Fibroblast of lung (primary cell): Measurements from ENCODE around the gene RPS8. TPM values are rescaled to one million over a fixed set of nuclear protein-coding genes. Genes with fewer than 3 reads are reported as not detected.

ENCODE experiments used
- DNase-seq, 2 donors: peaks; one replicate each; pipeline versions ENCODE4 v3.0.0 to v3.0.0-alpha.2; 2010; ENCODE audit warnings: low read depth in 2 of 2
- H2AFZ ChIP-seq: 2 replicates; pipeline ENCODE4 v1.5.1; 2012; ENCODE audit warnings: low read length, control low read depth, inconsistent platforms
- H3K27ac ChIP-seq: 2 replicates; pipeline ENCODE4 v1.5.1; 2011; ENCODE audit warnings: low read length, control low read depth; ENCODE audit not compliant: insufficient read depth
- H3K27me3 ChIP-seq: 2 replicates; pipeline ENCODE4 v1.5.1; 2011; ENCODE audit warnings: mild to moderate bottlenecking, low read length; ENCODE audit not compliant: control insufficient read depth, insufficient read depth
- H3K36me3 ChIP-seq: 2 replicates; pipeline ENCODE4 v1.5.1; 2011; ENCODE audit warnings: low read length; ENCODE audit not compliant: control insufficient read depth, insufficient read depth
- H3K4me1 ChIP-seq: 2 replicates; pipeline ENCODE4 v1.5.1; 2011; ENCODE audit warnings: low read length; ENCODE audit not compliant: control insufficient read depth, insufficient read depth; ENCODE audit errors: extremely low read depth
- H3K4me2 ChIP-seq: 2 replicates; pipeline ENCODE4 v1.5.1; 2011; ENCODE audit warnings: low read length, control low read depth; ENCODE audit not compliant: insufficient read depth; ENCODE audit errors: extremely low read depth
- H3K4me3 ChIP-seq, 4 experiments: fragments of 200-600 bp in 1 of 4; sonication (generic) in 1 of 4; replicated peaks in 1 of 4; 2 replicates each; pipeline ENCODE4 v1.5.1; 2011 to 2016; ENCODE audit warnings: low read length in 4 of 4, low read depth in 3 of 4, mild to moderate bottlenecking in 3 of 4, control low read depth in 2 of 4, inconsistent platforms in 1 of 4, mixed read lengths in 1 of 4; ENCODE audit not compliant: insufficient read depth in 1 of 4; ENCODE audit errors: control extremely low read depth in 1 of 4
- H3K79me2 ChIP-seq: 2 replicates; pipeline ENCODE4 v1.5.1; 2012; ENCODE audit warnings: mild to moderate bottlenecking, low read length, inconsistent platforms; ENCODE audit not compliant: control insufficient read depth, insufficient read depth
- H3K9ac ChIP-seq: 2 replicates; pipeline ENCODE4 v1.5.1; 2011; ENCODE audit warnings: mild to moderate bottlenecking, low read length, control low read depth; ENCODE audit not compliant: insufficient read depth
- H3K9me3 ChIP-seq: 2 replicates; pipeline ENCODE4 v1.5.1; 2012; ENCODE audit warnings: low read depth, low read length; ENCODE audit not compliant: control insufficient read depth, insufficient read depth
- H4K20me1 ChIP-seq: 2 replicates; pipeline ENCODE4 v1.5.1; 2011; ENCODE audit warnings: low read length; ENCODE audit not compliant: control insufficient read depth, insufficient read depth; ENCODE audit errors: extremely low read depth
- EZH2 ChIP-seq: IDR thresholded peaks from 2 replicates; pipeline ENCODE4 v1.5.1; 2012; ENCODE audit warnings: low read length, control low read depth, mild to moderate bottlenecking; ENCODE audit errors: missing control alignments
- polyA plus RNA-seq, 2 donors: library from polyadenylated mRNA; depleted of rRNA in 1 of 2; stranded (reverse) in 1 of 2; unstranded in 1 of 2; fragments of >200 nt; gene quantifications; 2 replicates each; pipeline ENCODE4 v1.2.1, GENCODE V29; 2011 to 2012; ENCODE audit warnings: missing spikeins in 1 of 2
- total RNA-seq: library from RNA; depleted of rRNA; stranded (reverse); fragments of >200 nt; gene quantifications from 2 replicates; pipeline ENCODE4 v1.2.1, GENCODE V29; 2014
- TF ChIP-seq, protein P1 (sequence below), 2 donors: IDR thresholded peaks in 1 of 2; conservative IDR thresholded peaks in 1 of 2; 1 replicate in 1 of 2; 2 replicates in 1 of 2; pipeline ENCODE4 v1.5.1; 2011 to 2012; ENCODE audit warnings: low read length in 2 of 2, control low read depth in 1 of 2, inconsistent platforms in 1 of 2, low read depth in 1 of 2, mild to moderate bottlenecking in 1 of 2

RPS8 gene
- total and polyA plus RNA-seq, 2 donors (not counting 1 experiment from before 2014, with no cell fraction given), result 1,373 to 2,098 TPM

DNA sequence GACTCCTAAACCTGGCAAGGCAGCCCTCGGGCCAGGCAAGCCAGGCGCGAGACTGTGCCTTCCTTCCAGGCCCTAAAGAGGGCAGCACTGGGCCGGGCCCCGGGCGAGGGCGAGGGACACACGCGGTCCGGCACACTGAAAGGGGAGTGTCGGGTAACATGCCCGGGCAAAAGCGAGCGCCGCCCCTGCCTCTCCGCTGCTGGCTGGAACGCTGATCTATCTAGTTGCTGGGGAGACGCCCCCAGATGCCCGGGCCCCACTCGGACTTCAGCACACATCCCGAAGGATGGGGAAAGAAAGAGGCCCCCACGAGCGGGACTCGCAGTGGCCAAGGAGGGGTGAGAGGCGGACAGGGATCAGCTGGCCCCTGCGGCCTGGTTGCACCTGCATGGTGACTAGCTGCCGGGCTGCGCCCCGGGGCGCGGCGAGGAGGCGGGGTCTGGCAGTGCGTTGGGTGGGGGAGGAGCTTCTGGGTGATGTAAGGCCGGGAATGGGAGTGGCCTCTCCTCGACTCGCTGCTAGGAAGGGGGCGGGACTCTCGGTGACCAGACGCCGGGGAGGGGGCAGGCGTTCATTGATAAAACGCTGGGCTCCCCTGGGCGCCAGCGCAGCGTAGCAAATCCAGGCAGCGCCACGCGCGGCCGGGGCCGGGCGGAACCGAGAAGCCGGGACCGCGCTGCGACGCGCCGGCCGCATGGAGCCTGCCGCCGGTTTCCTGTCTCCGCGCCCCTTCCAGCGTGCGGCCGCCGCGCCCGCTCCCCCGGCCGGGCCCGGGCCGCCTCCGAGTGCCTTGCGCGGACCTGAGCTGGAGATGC, 24.6 kb downstream of the RPS8 start, which contains the start of gene PLK3:
PLK3 (plus strand) TSS at position 608 of the 815 bp plus-strand sequence; CDS start at position 695, 87 bp downstream.
- Histone ChIP-seq H3K79me2 (peaks cover 41% of the 10 kb centered on the region), H3K27me3 (no peaks in the 10 kb centered on the region), H3K9ac (peak within 1 kb of the TSS; percentile 95), H4K20me1 (no peaks in the 10 kb centered on the region), H3K36me3 (peaks cover 25% of the 10 kb centered on the region), H3K9me3 (no peaks in the 10 kb centered on the region), H3K4me2 (peak within 1 kb of the TSS; percentile 87), H3K27ac (peak within 1 kb of the TSS; percentile 92), H3K4me1 (peaks cover 17% of the 10 kb centered on the region), H2AFZ (peak within 1 kb of the TSS; percentile 68), H3K4me3 (peak within 1 kb of the TSS; percentile 66 to 98 (median 93))
- no peak for TF ChIP-seq EZH2
- TF ChIP-seq, protein P1, sequence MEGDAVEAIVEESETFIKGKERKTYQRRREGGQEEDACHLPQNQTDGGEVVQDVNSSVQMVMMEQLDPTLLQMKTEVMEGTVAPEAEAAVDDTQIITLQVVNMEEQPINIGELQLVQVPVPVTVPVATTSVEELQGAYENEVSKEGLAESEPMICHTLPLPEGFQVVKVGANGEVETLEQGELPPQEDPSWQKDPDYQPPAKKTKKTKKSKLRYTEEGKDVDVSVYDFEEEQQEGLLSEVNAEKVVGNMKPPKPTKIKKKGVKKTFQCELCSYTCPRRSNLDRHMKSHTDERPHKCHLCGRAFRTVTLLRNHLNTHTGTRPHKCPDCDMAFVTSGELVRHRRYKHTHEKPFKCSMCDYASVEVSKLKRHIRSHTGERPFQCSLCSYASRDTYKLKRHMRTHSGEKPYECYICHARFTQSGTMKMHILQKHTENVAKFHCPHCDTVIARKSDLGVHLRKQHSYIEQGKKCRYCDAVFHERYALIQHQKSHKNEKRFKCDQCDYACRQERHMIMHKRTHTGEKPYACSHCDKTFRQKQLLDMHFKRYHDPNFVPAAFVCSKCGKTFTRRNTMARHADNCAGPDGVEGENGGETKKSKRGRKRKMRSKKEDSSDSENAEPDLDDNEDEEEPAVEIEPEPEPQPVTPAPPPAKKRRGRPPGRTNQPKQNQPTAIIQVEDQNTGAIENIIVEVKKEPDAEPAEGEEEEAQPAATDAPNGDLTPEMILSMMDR (conservative IDR thresholded peaks at IDR 0.05 in 1 of 2, IDR thresholded peaks at IDR 0.05 in 1 of 2; ENCODE audit: low read depth in 1 of 2, low read length in 2 of 2), result peak; percentile 78 to 86
- DNase-seq, result peak; percentile 96 to 98

DNA sequence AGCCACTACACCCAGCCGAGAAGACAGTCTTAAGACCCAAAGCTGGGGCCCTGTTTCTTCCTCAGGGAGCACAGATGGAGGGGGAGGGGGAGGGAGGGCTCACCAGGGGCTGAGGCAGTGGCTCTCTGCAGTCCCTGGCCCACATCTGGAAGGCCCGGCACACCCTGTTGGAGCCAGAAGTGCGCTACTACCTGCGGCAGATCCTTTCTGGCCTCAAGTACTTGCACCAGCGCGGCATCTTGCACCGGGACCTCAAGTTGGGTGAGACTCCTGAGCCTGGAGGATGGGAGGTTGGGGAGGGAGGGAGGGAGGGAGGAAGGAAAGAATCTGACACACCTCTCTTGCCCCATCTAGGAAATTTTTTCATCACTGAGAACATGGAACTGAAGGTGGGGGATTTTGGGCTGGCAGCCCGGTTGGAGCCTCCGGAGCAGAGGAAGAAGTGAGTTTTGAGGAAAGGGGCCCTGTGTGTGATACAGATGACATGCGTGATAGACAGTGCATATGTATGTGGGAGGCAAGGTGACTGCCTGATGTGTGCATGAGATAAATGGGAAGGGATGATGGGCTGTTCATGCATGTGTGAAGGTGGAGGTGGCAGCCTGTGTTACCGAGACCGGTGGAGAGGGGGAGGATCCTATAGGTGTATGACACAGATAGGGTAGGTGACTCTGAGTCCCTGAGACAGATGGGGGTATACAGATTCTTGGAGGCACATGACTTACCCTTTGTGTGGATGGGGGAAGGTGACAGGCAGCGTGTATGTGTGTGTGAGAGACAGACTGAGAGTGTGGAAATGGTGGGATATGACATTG, 26.4 kb downstream of the RPS8 start:
- peak overlapping the region; percentile 81 for H3K27ac ChIP-seq
- H3K9ac ChIP-seq, result peak overlapping the region; percentile 55
- no peak for DNase-seq
- TF ChIP-seq, protein P1 (conservative IDR thresholded peaks at IDR 0.05 in 1 of 2, IDR thresholded peaks at IDR 0.05 in 1 of 2; ENCODE audit: low read depth in 1 of 2, low read length in 2 of 2), result no peak
- no peak for TF ChIP-seq EZH2
- no peaks in the 10 kb centered on the region for H4K20me1 ChIP-seq
- H3K27me3 ChIP-seq, result no peaks in the 10 kb centered on the region
- peak overlapping the region; percentile 65 to 98 (median 93) for H3K4me3 ChIP-seq
- no peak overlapping the region for H2AFZ ChIP-seq
- peak overlapping the region; percentile 100 for H3K4me2 ChIP-seq
- H3K9me3 ChIP-seq, result no peaks in the 10 kb centered on the region
- H3K79me2 ChIP-seq, result peaks cover 46% of the 10 kb centered on the region
- peaks cover 40% of the 10 kb centered on the region for H3K36me3 ChIP-seq
- H3K4me1 ChIP-seq, result peaks cover 34% of the 10 kb centered on the region
